GM23248 (cell line): ENCODE measurements around the gene ARSG.

Source experiments
- EZH2 ChIP-seq: fragments of 200-600 bp; sonication (generic); IDR thresholded peaks from 2 replicates; pipeline ENCODE4 v1.6.1; 2018; ENCODE audit warnings: antibody characterized with exemption, mild to moderate bottlenecking; ENCODE audit not compliant: insufficient read depth, poor library complexity, severe bottlenecking
- EZH2phosphoT487 ChIP-seq: fragments of 200-600 bp; sonication (generic); IDR thresholded peaks from 2 replicates; pipeline ENCODE4 v1.6.1; 2018; ENCODE audit warnings: antibody characterized with exemption, moderate library complexity, mild to moderate bottlenecking, low read depth; ENCODE audit not compliant: insufficient read depth

DNA sequence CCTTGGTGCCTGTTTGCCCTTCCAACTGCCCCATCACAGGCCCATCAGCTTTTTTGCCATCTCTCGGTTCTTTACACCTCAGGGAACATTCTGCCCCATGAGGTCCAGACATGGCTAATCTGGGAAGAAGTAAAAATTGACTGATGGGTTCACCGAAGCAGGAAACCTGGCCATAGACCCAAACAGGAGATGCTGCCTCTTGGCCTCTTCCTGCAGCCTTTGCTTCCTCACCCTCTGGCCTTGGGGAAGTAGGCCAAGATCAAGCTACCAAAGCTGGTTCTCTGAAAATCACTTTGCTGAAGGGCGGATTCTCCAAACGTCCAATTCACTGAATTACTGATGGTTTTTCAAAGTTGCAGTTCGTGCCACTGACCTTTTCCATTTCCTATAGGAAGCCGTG, 56.1 kb downstream of the ARSG start:
- TF ChIP-seq EZH2 (no peak), EZH2phosphoT487 (no peak)
